ENCODE measurements around the gene RAB7A.
A peak's percentile ranks its signal among the peaks of the same experiment; 100 is the strongest.
"Not testable (repeated sequence)": the region's sequence is repeated elsewhere in the genome, so short reads cannot be mapped to it uniquely, and the experiment has no call there.

The RAB7A gene

GRCh38 chr3:128760881-128761280 is 34.9 kb downstream of the RAB7A start:
- DNase-seq = no peak

- DNase-seq = no peak
Observed at GRCh38 chr3:128761392-128761791, 35.4 kb downstream of the RAB7A start.

- no peak for DNase-seq
Observed at GRCh38 chr3:128763967-128764366, 38.0 kb downstream of the RAB7A start.

- DNase-seq = no peak
Observed at GRCh38 chr3:128764863-128765262, 38.9 kb downstream of the RAB7A start.

GRCh38 chr3:128767094-128767750 is 41.2 kb downstream of the RAB7A start:
- no peak for DNase-seq

- DNase-seq = no peak
Observed at GRCh38 chr3:128768471-128768870, 42.5 kb downstream of the RAB7A start.

- no peak for DNase-seq
Observed at GRCh38 chr3:128770387-128770786, 44.4 kb downstream of the RAB7A start.

GRCh38 chr3:128773189-128773588 is 47.2 kb downstream of the RAB7A start:
- not testable (repeated sequence) for DNase-seq

GRCh38 chr3:128773592-128773991 is 47.6 kb downstream of the RAB7A start:
- DNase-seq = not testable (repeated sequence)

GRCh38 chr3:128775241-128775640 is 49.3 kb downstream of the RAB7A start:
- no peak for DNase-seq

- DNase-seq = no peak
Observed at GRCh38 chr3:128775906-128776542, 50.0 kb downstream of the RAB7A start.

- DNase-seq = no peak
Observed at GRCh38 chr3:128780101-128780837, 54.3 kb downstream of the RAB7A start.

- no peak for DNase-seq
Observed at GRCh38 chr3:128781164-128781563, 55.2 kb downstream of the RAB7A start.

GRCh38 chr3:128782282-128783146 is 56.5 kb downstream of the RAB7A start:
- no peak for DNase-seq

GRCh38 chr3:128783774-128784173 is 57.8 kb downstream of the RAB7A start:
- DNase-seq = no peak

GRCh38 chr3:128784232-128784631 is 58.2 kb downstream of the RAB7A start:
- DNase-seq = peak; percentile 34

GRCh38 chr3:128784843-128785242 is 58.9 kb downstream of the RAB7A start:
- no peak for DNase-seq

- no peak for DNase-seq
Observed at GRCh38 chr3:128786434-128787020, 60.5 kb downstream of the RAB7A start.

- peak; percentile 39 for DNase-seq
Observed at GRCh38 chr3:128787256-128788253, 61.6 kb downstream of the RAB7A start.

GRCh38 chr3:128788268-128788869 is 62.4 kb downstream of the RAB7A start:
- no peak for DNase-seq
